Fibroblast of villous mesenchyme (primary cell): Measurements from ENCODE around the gene TBRG1. TPM values are rescaled to one million over a fixed set of nuclear protein-coding genes. Genes with fewer than 3 reads are reported as not detected.

ENCODE experiments used
- DNase-seq: peaks from one replicate; pipeline ENCODE4 v3.0.0-alpha.2; 2010; ENCODE audit warnings: low read depth
- H3K4me3 ChIP-seq: 2 replicates; pipeline ENCODE4 v1.5.1; 2011; ENCODE audit warnings: low read depth, mild to moderate bottlenecking, low read length
- CTCF ChIP-seq: IDR thresholded peaks from 2 replicates; pipeline ENCODE4 v1.5.1; 2012; ENCODE audit warnings: low read depth, mild to moderate bottlenecking, low read length; ENCODE audit not compliant: insufficient read depth
- total RNA-seq: library from RNA; depleted of rRNA; stranded (reverse); fragments of >200 nt; gene quantifications from 2 replicates; pipeline ENCODE4 v1.2.3, GENCODE V29; 2012

The TBRG1 gene
- total RNA-seq, 1 donor = 24.2 TPM

GRCh38 chr11:124612045-124612444 lies 10.6 kb upstream of the TBRG1 start:
- H3K4me3 ChIP-seq = no peak overlapping the region
- DNase-seq = no peak
- no peak for TF ChIP-seq CTCF

GRCh38 chr11:124612567-124613246 lies 10.0 kb upstream of the TBRG1 start:
- no peak overlapping the region for H3K4me3 ChIP-seq
- TF ChIP-seq CTCF = no peak
- DNase-seq = no peak

- H3K4me3 ChIP-seq = no peak overlapping the region
- no peak for TF ChIP-seq CTCF
- DNase-seq = no peak
Observed at GRCh38 chr11:124618863-124619262, 3.8 kb upstream of the TBRG1 start.

- H3K4me3 ChIP-seq = peak overlapping the region; percentile 84
- peak; percentile 12 for DNase-seq
- no peak for TF ChIP-seq CTCF
Observed at GRCh38 chr11:124623861-124624525, 1.3 kb downstream of the TBRG1 start.

- TF ChIP-seq CTCF = no peak
- no peak for DNase-seq
- no peak overlapping the region for H3K4me3 ChIP-seq
Observed at GRCh38 chr11:124625504-124626168, 3.0 kb downstream of the TBRG1 start.

GRCh38 chr11:124627546-124627945 lies 4.9 kb downstream of the TBRG1 start:
- no peak for TF ChIP-seq CTCF
- H3K4me3 ChIP-seq = no peak overlapping the region
- DNase-seq = no peak
